ENCODE results near the gene C19orf81.
"Not testable (repeated sequence)": the region's sequence is repeated elsewhere in the genome, so short reads cannot be mapped to it uniquely, and the experiment has no call there.

The C19orf81 gene

DNA sequence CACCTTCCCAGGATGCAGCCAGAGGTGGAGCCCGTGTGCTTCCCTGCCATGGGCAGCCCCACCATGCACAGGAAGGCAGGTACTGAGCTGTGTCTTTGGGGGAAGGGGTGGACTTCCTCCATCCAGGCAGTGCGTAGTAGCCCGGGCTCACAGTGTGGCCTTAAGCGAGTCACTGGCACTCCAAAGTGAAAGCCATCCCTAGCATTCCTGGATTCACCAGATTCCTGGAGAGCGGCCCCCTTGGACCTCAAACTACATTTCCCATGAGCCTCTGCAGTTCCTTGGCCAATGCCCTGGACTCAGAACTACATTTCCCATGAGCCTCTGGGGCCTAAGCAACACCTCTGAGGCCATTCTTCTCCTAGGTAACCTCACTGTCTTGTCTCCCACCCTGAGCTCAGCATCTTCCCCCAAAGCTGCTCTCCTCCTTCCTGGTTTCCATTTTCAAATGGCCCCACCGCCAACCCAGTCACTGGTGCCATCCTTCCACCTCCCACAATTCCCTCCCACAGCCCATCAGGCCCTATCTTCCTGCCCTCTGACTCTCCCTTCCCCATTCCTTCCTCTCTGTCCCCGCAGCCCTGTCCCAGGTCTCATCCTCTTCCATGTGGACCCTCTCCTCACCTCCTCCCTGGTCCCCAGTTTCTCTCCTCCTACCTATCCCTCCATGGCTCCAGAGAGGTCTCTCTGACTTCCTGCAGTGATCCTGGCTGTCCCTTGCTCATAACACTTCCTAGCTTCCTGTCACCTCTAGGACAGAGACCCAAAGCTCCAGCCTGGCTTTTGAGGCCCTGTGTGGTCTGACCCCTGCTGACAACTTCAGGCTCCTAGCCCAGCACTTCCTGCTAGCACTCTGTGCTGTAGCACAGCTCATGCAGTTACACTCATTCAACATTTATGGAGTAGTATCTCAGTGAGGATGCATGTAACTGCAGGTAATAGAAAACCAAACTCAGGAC lies at the start of gene C19orf81:
TSS of gene C19orf81 (plus strand) at position 13 of the 959 bp plus-strand sequence. CDS start at position 13, 0 bp downstream.
- no peak for DNase-seq (ENCODE audit: low read depth, low spot score)

DNA sequence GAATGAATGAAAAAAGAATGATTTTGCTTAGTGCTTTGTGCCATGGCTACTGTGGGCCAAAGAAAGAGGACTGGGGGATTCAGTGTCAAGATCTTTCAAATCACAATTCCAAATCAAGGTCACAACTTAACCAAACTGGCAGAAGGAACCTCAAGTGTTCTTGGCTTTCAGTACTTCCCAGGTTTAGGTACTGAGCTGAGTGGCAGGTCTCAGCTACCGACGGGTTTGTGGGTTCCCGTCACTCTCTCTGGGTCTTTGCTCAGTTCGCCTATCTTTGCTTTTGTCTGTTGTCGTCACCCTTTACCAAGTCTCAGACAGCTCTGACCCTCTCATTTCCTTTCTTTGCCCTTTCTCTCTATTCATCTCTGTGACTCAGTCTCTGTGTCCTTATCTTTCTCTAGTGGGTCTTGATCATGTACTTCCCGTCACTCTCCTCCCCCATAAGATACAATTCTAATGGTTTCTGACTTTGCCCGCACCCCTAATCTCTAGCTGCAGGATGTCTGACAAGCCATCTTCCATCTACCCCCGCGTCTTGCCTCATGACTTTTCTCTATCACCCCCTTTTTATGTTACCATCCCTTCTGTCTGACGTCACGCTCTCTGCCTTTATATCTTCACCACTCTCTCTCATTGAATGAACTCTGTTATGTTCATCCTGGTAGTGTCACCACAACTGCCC lies 47.7 kb upstream of the C19orf81 start:
- no peak for DNase-seq (ENCODE audit: low read depth, low spot score)

DNA sequence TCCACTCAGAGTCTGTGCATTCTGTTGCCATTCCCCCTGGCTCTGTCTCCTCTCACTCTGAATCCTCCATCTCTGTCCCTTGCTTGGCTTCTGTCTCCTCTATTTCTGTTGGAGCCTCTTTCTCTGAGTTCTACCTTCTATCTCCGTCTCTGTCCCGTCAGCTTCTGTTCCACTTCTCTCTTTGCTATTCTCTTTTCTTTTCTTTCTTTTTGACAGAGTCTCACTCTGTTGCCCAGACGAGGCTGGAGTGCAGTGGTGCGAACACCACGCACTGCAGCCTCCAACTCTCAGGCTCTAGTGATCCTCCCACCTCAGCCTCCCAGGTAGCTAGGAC lies 47.2 kb upstream of the C19orf81 start:
- DNase-seq (ENCODE audit: low read depth, low spot score): no peak

DNA sequence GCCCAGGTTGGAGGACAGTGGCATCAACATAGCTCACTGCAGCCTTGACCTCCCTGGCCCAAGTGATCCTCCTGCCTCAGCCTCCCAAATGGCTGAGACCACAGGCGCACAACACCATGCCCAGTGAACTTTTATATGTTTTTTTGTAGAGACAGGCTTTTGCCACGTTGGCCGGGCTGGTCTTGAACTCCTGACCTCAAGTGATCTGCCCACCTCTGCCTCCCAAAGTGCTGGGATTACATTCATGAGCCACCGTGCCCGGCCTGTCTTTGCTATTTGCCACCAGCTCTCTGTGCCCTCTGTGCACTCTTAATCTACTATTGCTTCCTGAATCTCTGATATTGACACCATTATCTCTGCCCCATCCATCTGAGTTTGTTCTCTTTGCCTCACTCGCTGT lies 46.7 kb upstream of the C19orf81 start:
- no peak for DNase-seq (ENCODE audit: low read depth, low spot score)

DNA sequence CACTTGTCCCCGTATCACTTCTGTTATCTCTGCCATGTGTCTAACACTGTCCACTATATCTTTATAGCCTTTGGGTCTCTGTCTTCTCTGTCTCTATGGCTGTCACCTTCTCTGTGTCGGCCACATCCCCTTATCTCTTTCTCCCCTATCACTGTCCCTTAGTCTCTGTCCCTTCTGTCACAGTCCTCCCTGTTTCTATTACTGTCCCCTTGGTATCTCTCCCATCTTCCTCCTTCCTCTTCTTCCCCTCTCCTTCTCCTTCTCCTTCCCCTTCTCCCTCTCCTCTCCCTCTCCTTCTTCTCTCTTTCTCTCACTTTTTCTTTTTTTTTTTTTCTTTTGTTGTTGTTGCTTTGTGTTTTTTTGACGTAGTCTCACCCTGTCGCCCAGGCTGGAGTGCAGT lies 46.3 kb upstream of the C19orf81 start:
- DNase-seq (ENCODE audit: low read depth, low spot score): no peak

DNA sequence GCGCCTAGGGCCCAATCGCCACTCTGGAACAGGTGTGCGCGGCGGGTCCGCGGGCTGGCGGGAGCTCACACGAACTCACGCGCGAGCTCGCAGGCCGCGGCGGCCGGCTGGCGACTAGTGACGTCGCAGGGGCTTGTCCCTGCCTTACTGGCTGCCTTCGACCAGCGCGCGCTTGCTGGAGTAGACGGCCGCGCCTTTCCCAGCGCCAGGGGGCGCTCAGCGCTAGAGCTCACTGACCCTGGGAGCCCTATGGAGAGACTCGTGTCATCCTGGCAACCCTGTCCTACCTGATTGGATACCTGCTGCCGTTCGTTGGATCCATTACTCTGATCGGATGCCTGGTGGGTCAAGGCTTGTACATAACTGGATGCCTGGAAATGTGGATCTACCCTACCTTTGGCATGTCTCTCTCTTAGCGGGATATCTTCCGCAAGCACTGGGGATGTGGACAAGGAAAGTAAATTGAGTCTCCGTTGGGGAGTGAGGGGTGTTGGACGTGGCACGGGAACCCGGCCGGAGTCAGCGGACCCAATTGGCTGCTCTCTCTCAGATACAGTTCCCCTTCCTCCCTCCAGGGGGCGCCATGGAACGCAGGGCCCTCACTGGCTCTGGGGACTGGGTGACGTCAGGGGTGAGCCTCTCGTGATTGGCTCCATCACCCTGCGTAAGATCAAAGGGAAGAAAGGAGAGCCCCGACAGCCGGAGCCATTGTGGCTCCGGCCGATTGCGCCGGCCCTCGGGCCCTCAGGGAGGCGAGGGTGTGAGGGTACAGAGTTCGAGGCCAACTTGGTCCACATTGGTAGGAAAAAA lies 44.8 kb upstream of the C19orf81 start:
- DNase-seq (ENCODE audit: low read depth, low spot score): not testable (repeated sequence)

DNA sequence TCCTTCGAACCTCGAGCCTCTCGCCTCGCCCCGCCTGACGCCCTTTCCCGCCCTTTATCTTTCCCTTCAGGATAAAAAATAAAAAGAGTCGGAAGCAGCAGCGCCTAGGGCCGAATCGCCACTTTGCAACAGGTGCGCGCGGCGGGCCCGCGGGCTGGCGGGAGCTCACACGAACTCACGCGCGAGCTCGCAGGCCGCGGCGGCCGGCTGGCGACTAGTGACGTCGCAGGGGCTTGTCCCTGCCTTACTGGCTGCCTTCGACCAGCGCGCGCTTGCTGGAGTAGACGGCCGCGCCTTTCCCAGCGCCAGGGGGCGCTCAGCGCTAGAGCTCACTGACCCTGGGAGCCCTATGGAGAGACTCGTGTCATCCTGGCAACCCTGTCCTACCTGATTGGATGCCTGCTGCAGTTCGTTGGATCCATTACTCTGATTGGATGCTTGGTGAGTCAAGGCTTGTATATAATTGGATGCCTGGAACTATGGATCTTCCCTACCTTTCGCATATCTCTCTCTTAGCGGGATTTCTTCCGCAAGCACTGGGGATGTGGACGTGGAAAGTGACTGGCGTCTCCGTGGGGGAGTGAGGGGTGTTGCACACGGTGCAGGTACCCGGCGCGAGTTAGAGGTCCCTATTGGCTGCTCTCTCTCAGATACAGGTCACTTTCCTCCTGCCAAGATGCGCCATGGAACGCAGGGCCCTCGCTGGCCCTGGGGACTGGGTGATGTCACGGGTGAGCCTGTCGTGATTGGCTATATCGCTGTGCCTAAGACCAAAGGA lies 43.0 kb upstream of the C19orf81 start:
- DNase-seq (ENCODE audit: low read depth, low spot score): not testable (repeated sequence)

DNA sequence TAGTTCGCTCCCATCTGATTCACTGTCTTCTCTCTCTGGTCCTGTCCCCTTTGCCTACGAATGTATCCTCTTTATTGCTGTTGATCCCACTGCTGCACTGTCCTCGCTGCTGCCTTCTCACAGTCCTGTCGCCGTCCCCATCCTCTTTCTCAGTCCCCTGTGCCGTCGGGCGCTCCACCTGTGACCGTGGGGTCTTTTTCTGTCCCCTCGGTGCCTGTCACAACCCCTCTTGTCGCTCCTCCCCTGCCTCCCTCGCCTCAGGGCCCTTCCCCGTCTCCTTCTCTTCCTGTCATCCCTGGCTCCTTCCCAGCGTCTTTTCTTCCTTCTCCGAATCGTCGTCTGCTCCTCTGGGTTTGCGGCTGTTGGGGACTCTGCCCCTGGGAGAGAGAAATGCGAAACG lies 41.9 kb upstream of the C19orf81 start:
- no peak for DNase-seq (ENCODE audit: low read depth, low spot score)

DNA sequence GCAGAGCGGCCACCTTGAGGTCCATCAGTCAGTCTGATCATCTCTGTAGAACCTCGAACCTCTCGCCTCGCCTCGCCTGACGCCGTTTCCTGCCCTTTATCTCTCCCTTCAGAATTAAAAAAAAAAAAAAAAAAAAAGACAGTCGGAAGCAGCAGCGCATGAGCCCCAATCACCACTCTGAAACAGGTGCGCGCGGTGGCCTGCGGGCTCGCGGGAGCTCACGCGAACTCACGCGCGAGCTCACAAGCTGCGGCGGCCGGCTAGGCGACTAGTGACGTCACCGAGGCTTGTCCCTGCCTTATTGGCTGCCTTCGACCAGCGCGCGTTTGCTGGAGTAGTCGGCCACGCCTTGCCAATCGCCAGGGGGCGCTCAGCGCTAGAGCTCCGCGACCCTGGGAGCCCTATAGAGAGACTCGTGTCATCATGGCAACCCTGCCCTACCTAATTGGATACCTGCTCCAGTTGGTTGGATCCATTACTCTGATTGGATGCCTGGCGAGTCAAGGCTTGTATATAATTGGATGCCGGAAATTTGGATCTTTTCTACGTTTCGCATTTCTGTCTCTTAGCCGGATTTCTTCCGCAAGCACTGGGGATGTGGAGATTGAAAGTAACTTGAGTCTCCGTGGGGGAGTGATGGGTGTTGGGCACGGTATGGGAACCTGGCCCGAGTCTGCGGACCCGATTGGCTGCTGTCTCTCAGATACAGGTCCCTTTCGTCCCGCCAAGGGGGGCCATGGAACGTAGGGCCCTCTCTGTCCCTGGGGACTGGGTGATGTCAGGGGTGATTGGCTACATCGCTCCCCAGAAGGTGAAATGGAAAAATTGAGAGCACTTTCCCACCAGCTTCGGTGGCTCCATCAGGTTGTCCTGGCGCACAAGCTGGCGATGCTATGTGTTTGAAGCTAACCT lies 41.1 kb upstream of the C19orf81 start:
- no peak for DNase-seq (ENCODE audit: low read depth, low spot score)

DNA sequence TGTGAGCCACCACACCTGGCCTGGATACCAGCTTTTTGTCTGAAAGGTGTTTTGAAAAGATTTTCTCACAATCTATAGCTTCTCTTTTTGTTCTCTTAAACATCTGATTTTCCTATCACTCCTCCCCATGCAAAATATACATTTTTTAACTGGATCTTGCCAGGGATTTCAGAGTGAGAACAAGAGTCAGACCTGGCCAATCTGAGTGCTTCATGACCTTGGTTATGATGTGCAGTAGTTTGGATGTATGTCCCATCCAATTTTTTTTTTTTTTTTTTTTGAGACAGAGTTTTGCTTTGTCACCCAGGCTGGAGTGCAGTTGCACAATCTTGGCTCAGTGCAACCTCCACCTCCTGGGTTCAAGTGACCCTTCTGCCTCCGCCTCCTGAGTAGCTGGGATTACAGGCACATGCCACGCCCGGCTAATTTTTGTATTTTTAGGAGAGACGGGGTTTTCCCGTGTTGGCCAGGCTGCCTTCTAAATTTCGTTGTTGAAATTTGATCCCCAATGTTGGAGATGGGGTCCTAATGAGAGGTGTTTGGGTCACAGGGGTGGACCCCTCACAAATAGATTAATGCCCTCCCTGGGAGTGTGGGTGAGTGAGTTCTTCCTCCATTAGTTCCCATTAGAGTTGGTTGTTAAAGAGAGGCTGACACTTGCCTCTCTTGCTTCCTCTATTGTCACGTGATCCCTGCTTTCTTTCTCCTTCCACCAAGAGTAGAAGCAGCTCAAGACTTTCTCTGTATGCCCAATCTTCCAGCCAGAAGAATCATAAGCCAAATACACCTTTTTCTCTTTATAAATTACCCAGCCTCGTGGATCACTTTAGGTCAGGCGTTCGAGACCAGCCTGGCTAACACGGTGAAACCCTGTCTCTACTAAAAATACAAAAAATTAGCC lies 36.5 kb upstream of the C19orf81 start:
- DNase-seq (ENCODE audit: low read depth, low spot score): not testable (repeated sequence)

DNA sequence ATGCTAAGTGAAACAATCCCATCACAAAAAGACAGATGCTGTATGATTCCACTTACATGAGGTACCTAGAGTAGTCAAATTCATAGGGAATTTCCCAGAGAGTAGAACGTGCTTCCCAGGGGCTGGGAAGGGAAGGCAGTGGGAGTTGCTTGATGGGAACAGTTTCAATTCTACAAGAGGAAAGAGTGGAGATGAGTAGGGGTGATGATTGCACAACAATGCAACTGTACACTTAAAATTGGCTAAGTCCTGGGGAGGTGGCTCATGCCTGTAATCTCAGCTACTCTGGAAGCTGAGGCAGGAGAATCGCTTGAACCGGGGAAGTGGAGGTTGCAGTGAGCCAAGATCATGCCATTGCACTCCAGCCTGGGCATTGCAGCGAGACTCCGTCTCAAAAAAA lies 30.9 kb upstream of the C19orf81 start:
- not testable (repeated sequence) for DNase-seq (ENCODE audit: low read depth, low spot score)

DNA sequence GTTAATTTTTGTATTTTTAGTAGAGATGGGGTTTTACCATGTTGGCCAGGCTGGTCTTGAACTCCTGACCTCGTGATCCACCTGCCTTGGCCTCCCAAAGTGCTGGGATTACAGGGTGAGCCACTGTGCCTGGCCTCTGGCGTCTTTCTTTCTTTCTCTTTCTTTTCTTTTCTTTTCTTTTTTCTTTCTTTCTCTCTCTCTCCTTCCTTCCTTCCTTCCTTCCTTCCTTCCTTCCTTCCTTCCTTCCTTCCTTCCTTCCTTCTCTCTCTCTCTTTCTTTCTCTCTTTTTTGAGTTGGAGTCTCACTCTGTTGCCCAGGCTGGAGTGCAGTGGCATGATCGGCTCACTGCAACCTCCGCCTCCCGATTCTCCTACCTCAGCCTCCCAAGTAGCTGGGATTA lies 30.1 kb upstream of the C19orf81 start:
- not testable (repeated sequence) for DNase-seq (ENCODE audit: low read depth, low spot score)

DNA sequence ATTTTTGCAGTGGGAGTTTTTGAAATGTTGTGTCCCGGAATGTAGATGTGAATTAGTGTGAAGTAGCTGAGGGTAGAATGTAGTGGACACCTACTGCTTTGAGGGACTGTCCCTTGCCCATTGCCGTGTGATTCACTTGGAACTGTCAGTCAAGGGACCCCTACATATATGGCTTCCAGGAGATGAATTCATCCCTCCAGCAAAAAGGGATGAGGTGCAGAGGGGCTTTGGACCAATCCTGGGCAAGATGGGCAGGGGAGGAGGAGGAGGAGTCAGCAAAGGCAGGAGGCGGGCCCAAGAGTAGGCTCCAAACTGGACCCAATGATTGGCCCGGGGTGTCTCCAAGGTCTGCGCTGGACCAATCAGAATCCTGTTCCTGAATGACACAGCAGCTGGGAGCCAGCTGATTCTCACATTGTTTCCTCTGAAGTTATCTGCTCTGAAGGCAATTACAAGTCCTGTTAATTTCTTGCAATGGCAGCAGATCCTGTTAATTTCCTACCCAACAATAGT lies 28.8 kb upstream of the C19orf81 start:
- not testable (repeated sequence) for DNase-seq (ENCODE audit: low read depth, low spot score)

DNA sequence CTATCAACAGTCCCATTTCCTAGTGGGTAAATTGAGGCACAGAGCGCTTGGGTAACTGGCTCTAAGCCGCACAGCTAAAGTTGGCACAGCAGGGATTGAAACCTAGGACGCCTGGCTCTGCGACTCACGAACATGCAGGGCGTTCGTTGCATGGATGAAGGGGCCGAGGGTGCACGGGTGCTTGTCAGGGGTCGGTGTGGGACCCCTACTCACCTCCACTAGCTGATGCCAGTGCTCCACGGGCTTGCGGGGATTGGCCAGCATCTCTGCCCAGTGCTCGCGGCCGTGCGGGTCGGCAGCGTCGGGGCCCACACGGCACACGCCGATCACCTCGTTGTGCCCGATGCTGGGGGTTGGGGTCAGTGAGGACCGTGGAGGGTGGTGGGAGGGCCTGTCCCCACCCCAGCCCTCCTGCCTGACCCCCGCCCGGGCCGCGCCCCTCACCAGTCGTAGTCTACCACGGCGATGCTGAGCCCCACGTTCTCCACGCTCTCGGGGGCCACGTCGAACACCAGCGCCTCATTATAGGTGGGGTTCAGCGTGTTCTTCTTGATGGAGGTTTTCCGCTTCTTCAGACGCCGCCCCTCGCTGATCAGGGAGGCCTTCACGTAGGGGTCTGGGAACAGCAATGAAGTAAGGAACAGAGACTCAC lies 24.2 kb upstream of the C19orf81 start:
- no peak for DNase-seq (ENCODE audit: low read depth, low spot score)

DNA sequence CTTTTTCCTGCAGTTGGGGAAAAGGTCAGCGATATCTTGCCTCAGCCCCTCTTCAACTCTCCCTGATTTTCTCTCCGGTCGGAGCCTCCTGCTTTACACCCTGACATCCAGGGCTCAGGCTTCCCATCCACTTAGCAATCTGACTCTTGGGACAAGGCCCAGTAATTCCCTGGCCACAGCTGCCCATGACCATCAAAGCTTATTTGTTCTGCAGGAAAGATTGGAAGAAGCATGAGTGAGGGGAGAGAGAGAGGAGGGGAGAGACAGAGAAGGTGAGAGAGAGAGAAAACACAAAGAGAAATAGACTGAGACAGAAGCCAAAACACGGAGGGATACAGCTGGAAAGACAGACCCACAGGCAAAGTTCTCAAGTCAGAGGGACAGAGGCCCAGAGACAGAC lies 23.2 kb upstream of the C19orf81 start:
- DNase-seq (ENCODE audit: low read depth, low spot score): no peak

DNA sequence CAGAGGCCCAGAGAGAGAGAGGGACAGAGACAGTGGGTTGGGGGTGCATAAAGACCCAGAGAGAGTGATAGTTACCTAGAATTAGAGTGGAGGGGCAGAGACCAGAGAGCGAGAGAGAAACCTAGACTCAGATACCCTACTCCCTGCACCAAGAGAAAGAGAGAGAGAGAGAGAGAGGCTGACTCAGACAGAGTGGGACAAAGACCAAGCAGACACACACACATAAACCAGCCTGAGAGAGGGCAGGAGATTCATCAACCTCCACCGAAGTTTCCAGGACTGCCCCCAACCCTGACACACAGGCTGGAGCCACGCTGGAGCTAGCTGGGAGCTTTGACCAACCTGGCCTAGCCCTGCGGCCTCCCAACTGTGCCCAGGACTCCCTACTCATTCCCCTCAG lies 22.4 kb upstream of the C19orf81 start:
- no peak for DNase-seq (ENCODE audit: low read depth, low spot score)

DNA sequence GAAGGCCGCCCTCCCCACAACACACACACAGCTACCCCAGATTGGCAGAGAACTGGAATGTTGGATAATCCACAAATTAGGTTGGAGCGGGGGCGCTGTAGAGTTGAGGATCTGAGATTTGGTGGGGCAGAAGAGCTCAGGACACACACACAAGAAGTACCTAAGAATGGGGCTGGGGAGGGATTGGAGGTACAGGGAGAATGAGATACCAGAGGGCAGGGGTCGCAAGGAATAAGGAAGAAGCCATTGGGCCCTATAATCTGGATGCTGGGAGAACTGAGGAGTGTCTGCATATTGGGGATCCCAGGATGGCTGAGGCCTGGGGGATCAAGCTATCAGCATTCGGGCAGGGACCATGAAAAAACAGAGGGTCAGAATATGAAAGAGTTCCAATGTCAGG lies 21.1 kb upstream of the C19orf81 start:
- DNase-seq (ENCODE audit: low read depth, low spot score): no peak

DNA sequence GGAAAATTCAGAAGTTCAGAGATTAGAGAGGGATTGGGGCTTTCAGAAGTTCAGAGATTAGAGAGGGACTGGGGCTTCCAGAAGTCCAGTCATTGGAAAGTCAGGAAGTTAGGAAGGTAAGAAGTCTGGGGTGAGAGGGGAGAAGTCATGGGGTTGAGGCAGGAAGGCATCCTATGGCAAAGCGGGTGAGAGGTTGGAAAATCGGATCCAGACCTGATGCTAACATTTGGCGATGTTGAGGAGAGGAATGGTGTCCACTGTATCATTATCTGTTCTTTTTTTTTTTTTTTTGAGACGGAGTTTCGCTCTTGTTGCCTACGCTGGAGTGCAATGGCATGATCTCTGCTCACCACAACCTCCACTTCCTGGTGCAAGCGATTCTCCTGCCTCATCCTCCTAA lies 20.7 kb upstream of the C19orf81 start:
- no peak for DNase-seq (ENCODE audit: low read depth, low spot score)

Measured in brain pericyte (primary cell).